Dedifferentiated amniotic fluid mesenchymal stem cell (primary cell): ENCODE data around the gene NRXN2.

Source experiments
- DNase-seq: peaks from one replicate; pipeline ENCODE4 v3.0.0-alpha.2; 2016; ENCODE audit errors: extremely low spot score

Gene NRXN2

GRCh38 chr11:64590763-64591221 lies 132.2 kb downstream of the NRXN2 start, which contains the start of gene SLC22A12:
Gene SLC22A12, plus strand, starts transcription at chr11:64591220. Its CDS starts 337 bp downstream, at chr11:64591557.
- no peak for DNase-seq

- DNase-seq, result no peak
Measured at GRCh38 chr11:64588701-64589100, 134.3 kb downstream of the NRXN2 start.

GRCh38 chr11:64586366-64586765 lies 136.6 kb downstream of the NRXN2 start:
- no peak for DNase-seq

GRCh38 chr11:64585150-64585549 lies 137.8 kb downstream of the NRXN2 start:
- no peak for DNase-seq

GRCh38 chr11:64583296-64584262 lies 139.4 kb downstream of the NRXN2 start:
- no peak for DNase-seq

DNA sequence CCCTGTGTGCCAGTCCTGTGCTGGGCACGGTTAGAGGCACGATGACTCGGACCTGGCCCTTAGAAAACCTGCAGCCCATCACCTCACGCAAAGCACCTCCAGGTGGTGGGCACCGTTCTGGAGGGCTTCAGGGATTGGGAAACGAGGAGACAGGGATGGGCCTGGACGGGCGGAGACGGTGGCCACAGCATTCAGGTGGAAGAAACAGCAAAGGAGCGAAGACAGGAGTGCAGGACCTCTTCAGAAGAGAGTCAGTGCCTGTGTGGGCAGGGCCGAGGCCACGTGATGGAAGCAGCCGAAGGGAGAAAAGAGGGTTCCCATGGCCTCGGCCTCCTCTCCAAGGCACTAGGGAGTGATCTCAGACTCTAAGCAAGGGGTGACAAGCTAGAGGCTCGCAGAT lies 140.1 kb downstream of the NRXN2 start:
- DNase-seq, result no peak

- DNase-seq, result no peak
Measured at GRCh38 chr11:64581057-64581523, 141.9 kb downstream of the NRXN2 start.

- no peak for DNase-seq
Measured at GRCh38 chr11:64580412-64580811, 142.6 kb downstream of the NRXN2 start.

- DNase-seq, result no peak
Measured at GRCh38 chr11:64577202-64577601, 145.8 kb downstream of the NRXN2 start.

DNA sequence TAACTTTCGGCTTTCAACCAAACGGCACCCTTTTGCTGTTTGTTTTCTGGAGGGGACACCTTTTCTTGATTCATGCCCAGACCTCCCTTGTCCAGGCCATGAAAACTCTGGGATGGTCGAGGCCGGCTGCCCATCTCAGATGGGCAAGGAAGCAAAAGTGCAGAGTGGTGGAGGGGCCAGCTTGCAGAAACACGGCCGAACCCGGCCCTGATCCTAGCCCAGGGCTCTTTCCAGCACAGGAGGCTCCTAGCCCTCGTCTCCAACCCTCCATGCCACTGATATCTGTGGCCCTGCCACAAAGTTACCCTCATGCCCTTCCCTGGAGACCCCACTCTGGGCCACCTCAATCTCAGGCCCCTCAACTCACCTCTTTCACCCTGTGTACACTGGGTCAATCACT lies 150.9 kb downstream of the NRXN2 start:
- no peak for DNase-seq

- no peak for DNase-seq
Measured at GRCh38 chr11:64571410-64572091, 151.4 kb downstream of the NRXN2 start.

GRCh38 chr11:64571050-64571409 lies 152.0 kb downstream of the NRXN2 start:
- no peak for DNase-seq

- no peak for DNase-seq
Measured at GRCh38 chr11:64570341-64570740, 152.7 kb downstream of the NRXN2 start.

DNA sequence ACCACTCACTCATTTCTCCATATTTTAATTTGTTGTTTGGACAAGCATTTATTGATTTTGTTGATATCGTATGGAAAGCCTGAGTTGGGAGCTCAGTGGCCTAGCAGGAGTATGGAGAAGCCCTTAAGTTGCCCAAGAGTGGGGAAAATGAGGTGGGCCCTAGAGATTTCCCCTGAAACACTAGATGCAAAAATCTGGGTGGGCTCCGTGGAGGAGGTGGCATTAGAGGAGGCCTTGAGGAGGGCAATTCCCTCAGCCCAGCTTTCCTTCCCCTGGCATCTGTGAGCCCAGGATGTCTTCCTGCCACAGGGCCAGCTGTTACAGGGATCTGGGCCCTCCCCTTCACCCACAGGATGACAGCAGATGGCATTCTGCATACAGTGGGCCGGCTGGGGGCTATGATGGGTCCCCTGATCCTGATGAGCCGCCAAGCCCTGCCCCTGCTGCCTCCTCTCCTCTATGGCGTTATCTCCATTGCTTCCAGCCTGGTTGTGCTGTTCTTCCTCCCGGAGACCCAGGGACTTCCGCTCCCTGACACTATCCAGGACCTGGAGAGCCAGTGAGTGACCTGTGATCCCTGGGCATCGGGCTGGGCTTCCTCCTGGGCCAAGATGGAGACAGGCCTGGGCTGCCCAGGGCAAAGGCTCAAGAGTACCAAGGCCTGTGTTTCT lies 153.6 kb downstream of the NRXN2 start:
- DNase-seq, result no peak

GRCh38 chr11:64568584-64569140 lies 154.3 kb downstream of the NRXN2 start:
- DNase-seq, result no peak

GRCh38 chr11:64568041-64568571 lies 154.9 kb downstream of the NRXN2 start:
- DNase-seq, result no peak

DNA sequence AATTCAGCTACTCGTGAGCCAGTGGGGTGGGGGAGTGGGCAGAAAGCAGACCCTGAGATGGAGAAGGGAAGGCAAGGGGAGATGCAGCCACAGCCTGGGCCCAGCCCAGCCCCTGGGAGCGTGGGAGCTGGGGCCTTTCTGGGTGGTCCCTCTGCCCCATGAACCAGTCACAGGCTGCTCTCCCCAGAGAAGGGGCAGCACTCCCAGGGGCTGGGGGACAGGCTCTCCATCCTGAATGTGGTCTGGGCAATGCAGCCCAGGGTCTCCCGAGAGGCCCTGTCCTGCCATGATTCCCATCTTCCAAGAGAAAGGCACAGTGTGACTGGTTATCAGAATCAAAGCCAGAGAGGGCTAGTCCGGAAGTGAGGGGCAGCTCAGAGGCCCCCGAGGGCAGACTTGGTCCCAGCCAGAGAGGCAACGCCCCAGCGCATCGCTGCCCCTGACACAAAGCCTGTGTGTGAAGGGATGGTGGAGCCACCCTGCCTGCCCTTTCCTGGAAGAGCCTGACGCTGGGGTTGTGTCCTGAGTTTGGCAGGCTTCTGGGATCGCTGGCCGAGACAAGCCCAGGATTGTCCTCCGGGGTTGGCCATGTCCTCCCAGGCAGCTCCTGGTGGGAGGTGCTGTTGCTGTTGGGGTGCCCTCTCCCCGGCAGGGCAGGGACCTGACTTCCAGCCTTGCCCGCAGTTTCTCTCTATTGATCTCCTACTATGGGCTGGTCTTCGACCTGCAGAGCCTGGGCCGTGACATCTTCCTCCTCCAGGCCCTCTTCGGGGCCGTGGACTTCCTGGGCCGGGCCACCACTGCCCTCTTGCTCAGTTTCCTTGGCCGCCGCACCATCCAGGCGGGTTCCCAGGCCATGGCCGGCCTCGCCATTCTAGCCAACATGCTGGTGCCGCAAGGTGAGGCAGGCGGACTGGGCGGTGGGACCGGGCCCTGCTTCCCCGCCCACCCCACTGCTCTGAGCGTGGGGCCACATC lies 155.8 kb downstream of the NRXN2 start:
- DNase-seq, result no peak

DNA sequence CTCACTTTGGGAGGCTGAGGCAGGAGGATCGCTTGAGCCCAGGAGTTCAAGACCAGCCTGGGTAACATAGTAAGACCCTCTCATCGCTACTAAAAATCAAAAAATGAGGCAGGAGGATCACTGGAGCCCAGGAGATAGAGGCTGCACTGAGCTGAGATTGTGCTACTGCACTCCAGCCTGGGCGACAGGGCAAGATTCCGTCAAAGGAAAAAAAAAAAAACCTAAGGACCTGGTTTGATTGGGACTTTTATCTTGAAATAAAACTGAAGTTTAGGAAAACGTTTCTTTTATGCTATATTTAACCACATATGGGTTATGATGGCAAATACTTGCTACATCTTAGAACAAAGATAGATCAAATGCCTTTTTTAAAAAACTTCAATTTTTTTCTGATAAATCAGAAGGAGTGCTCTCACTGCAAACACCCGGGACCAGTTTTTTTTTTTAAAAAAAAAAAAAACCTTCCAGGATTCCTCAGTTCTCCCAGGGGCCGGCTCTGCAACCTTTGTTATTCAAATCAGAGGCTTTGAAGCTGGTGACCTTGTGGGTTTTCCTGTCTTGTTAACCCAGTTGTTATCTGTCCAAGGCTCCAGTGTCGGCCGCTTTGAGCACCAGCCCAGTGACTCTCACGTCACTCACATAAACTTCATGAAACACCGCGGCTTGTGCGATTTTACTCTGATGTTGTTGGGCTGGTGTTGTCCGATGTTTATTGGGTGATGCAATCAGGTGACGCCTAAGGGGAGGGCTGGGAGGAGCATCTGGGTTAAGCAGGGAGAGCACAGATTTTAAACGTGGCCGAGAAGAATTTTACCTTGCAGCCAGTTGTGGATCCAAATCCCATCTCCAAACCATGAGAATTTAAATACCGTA lies 156.7 kb downstream of the NRXN2 start:
- peak; percentile 51 for DNase-seq
